ENCODE data around the gene SORCS2. TPM values are rescaled to one million over a fixed set of nuclear protein-coding genes. Genes with fewer than 3 reads are reported as not detected.

The SORCS2 gene
- total RNA-seq, 1 donor from 2014 or later: 10.9 TPM

DNA sequence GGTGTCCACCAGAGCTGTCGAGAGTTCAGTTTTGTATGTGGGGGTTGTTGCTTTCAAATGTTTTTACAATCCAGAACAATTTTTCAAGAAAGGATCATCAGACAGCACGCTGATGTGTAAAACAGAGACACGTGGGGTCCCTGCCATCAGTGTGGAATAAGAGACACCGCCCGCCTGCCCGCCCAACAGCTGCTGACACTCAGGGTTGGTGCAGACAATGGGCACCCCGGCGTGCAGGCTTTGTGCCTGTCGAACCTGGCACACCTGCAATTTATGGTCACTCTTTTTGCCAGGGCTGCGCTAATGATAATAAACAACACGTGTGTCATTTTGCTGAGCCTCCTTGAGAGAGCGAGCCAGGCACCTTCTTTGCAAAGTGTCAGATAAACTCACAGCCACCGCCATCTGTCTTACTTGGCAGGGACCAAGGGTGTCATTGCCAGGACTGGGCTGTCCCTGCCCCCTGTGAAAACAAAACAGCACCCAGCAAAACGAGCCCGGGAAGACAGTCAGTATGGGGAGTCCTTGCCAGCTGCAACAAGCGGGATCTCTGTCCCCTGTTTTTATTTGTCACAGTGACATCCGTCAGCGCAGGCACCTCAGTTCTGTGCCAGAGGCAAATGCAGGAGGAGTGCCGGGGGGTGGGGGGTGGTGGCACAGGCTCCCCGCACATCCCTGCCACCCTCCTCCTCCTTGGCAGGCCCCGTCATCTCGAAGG lies 173.3 kb downstream of the SORCS2 start:
- H3K27ac Mint-ChIP-seq (ENCODE audit: unreplicated experiment): no peak overlapping the region
- no peak overlapping the region for H3K4me3 Mint-ChIP-seq (ENCODE audit: unreplicated experiment)
- peaks cover 33% of the 10 kb centered on the region for H3K4me1 Mint-ChIP-seq (ENCODE audit: low read depth)
- DNase-seq (ENCODE audit: low spot score): no peak
- no peaks in the 10 kb centered on the region for H3K9me3 Mint-ChIP-seq (ENCODE audit: low read depth)
- TF ChIP-seq, protein P1, sequence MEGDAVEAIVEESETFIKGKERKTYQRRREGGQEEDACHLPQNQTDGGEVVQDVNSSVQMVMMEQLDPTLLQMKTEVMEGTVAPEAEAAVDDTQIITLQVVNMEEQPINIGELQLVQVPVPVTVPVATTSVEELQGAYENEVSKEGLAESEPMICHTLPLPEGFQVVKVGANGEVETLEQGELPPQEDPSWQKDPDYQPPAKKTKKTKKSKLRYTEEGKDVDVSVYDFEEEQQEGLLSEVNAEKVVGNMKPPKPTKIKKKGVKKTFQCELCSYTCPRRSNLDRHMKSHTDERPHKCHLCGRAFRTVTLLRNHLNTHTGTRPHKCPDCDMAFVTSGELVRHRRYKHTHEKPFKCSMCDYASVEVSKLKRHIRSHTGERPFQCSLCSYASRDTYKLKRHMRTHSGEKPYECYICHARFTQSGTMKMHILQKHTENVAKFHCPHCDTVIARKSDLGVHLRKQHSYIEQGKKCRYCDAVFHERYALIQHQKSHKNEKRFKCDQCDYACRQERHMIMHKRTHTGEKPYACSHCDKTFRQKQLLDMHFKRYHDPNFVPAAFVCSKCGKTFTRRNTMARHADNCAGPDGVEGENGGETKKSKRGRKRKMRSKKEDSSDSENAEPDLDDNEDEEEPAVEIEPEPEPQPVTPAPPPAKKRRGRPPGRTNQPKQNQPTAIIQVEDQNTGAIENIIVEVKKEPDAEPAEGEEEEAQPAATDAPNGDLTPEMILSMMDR (IDR thresholded peaks at IDR 0.05): no peak
- no peaks in the 10 kb centered on the region for H3K36me3 Mint-ChIP-seq (ENCODE audit: low read depth)
- H3K27me3 Mint-ChIP-seq (ENCODE audit: low read depth): peaks cover 11% of the 10 kb centered on the region

DNA sequence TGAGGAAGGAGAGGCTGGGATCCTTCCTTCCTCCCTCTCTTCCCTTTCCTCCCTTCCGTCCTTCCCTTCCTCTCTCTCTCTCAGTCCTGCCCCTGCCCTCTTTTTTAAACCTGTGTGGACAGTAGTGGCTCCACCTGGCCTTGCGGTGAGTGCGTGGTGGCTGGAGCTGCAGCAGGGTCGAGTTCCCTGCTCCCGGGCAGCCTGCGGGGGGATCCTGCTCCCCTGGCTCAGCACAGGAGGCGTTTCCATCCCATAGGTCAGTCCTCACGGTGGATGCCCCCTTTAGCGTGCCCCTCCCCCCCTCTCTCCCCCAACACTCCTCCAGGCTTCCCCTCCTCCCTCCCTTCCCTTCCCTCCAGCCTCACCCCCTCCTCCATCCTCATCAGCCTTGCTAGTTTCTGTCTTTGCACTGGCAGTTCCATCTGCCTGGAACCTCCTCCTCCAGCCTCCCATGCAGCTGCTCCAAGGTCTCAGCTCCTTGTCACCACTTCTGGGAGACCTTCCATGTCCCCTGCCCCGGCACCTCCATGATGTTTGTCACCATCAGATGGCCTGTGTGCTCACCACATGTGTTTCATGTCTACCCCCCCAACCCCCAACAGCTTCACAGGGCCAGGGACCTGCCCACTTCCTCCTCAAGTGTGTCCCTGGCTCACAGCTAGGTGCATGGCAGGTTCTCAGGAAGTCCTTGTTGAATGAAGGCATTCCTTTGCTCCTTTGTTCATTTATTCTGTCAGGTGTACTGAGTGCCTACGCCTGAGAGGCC lies 174.0 kb downstream of the SORCS2 start:
- Mint-ChIP-seq H3K4me1 (ENCODE audit: low read depth) (peaks cover 40% of the 10 kb centered on the region), H3K27me3 (ENCODE audit: low read depth) (peaks cover 11% of the 10 kb centered on the region), H3K4me3 (ENCODE audit: unreplicated experiment) (no peak overlapping the region), H3K27ac (ENCODE audit: unreplicated experiment) (no peak overlapping the region), H3K9me3 (ENCODE audit: low read depth) (no peaks in the 10 kb centered on the region), H3K36me3 (ENCODE audit: low read depth) (no peaks in the 10 kb centered on the region)
- no peak for DNase-seq (ENCODE audit: low spot score)
- TF ChIP-seq, protein P1 (IDR thresholded peaks at IDR 0.05): no peak

DNA sequence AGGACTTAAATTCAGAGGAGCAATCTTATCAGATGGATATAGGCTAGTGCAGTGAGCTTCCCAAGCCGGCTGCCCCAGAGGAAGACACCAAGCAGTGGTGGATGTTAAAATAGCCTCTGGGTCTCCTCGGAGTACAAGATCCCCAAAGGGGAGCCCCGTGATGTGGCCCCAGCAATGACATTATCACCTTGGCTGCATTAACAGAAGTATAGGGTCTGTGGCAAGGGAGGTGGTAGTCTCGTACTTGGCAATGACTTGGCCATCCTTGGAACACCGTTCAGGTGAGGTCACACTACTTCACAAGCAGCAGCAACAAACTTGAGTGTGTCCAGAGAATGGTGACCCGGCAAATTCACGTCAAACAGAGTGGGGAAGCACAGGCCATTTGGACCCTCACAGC lies 174.6 kb downstream of the SORCS2 start:
- no peaks in the 10 kb centered on the region for H3K9me3 Mint-ChIP-seq (ENCODE audit: low read depth)

DNA sequence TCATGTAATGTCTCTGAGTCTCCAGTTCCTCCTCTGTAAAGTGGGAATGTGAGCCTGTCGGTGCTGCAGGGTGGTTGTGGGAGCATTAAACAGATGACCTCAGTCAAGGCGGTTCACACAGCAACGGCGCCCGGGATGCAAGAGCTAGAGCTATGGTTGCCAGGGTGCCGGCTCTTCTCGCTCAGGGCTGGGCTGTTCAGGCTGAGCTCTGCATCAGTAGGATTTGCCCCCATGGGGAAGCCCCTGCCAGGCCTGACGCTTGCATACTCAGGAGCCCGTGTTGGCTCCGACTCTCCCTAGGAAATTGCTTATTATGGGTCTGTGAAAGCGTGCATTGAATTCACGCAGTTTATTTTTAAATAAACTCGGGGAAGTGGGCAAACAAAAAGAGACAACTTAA lies 175.1 kb downstream of the SORCS2 start:
- no peak for DNase-seq (ENCODE audit: low spot score)
- Mint-ChIP-seq H3K4me3 (ENCODE audit: unreplicated experiment) (no peak overlapping the region), H3K36me3 (ENCODE audit: low read depth) (no peaks in the 10 kb centered on the region), H3K4me1 (ENCODE audit: low read depth) (peaks cover 48% of the 10 kb centered on the region), H3K27me3 (ENCODE audit: low read depth) (peaks cover 11% of the 10 kb centered on the region), H3K27ac (ENCODE audit: unreplicated experiment) (no peak overlapping the region), H3K9me3 (ENCODE audit: low read depth) (no peaks in the 10 kb centered on the region)
- TF ChIP-seq, protein P1 (IDR thresholded peaks at IDR 0.05): no peak

More for the DNA sequence above, 174.6 kb downstream of the SORCS2 start:
- Mint-ChIP-seq H3K4me1 (ENCODE audit: low read depth) (peaks cover 46% of the 10 kb centered on the region), H3K36me3 (ENCODE audit: low read depth) (no peaks in the 10 kb centered on the region), H3K27me3 (ENCODE audit: low read depth) (peaks cover 11% of the 10 kb centered on the region), H3K27ac (ENCODE audit: unreplicated experiment) (no peak overlapping the region), H3K4me3 (ENCODE audit: unreplicated experiment) (no peak overlapping the region)
- TF ChIP-seq, protein P1 (IDR thresholded peaks at IDR 0.05): no peak
- DNase-seq (ENCODE audit: low spot score): no peak

DNA sequence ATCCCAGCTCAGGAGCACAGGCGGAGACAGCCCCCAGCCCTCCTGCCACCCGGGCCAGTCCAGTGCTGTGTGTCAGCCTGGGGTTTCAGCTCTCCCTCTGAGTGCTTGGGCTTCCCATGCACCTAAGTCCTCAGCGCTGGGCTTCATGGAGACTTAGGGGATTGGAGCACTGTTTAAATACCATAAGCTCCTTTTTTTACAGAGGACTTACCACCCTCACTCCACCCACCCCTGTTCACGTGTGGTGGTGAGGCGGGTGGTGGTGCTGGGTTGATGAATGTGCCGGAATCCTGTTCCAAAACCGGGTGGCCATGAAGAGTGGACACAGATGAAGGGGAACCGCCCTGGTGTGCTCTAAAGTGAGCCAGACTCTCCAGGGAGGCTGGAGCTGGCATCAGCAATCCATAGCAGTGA lies 175.5 kb downstream of the SORCS2 start:
- TF ChIP-seq, protein P1 (IDR thresholded peaks at IDR 0.05): no peak

More for the DNA sequence above, 175.5 kb downstream of the SORCS2 start:
- no peak for DNase-seq (ENCODE audit: low spot score)
- no peak overlapping the region for H3K4me3 Mint-ChIP-seq (ENCODE audit: unreplicated experiment)
- no peak overlapping the region for H3K27ac Mint-ChIP-seq (ENCODE audit: unreplicated experiment)
- H3K9me3 Mint-ChIP-seq (ENCODE audit: low read depth): no peaks in the 10 kb centered on the region
- peaks cover 13% of the 10 kb centered on the region for H3K27me3 Mint-ChIP-seq (ENCODE audit: low read depth)
- peaks cover 48% of the 10 kb centered on the region for H3K4me1 Mint-ChIP-seq (ENCODE audit: low read depth)
- no peaks in the 10 kb centered on the region for H3K36me3 Mint-ChIP-seq (ENCODE audit: low read depth)

Measured in chondrocyte (in vitro differentiated cells).